Left forelimb (tissue), 1 donor: ENCODE results near the gene EGFL6.
"Not testable (repeated sequence)": the region's sequence is repeated elsewhere in the genome, so short reads cannot be mapped to it uniquely, and the experiment has no call there.

Source experiments
- DNase-seq: peaks from one replicate; pipeline ENCODE4 v3.0.0-alpha.2; 2018; ENCODE audit warnings: low spot score

EGFL6 gene

GRCh38 chrX:13597874-13598273 lies 28.5 kb downstream of the EGFL6 start:
- peak; percentile 65 for DNase-seq

- no peak for DNase-seq
Observed at GRCh38 chrX:13598877-13599276, 29.5 kb downstream of the EGFL6 start.

- no peak for DNase-seq
Observed at GRCh38 chrX:13599491-13599890, 30.1 kb downstream of the EGFL6 start.

- DNase-seq = no peak
Observed at GRCh38 chrX:13605611-13606010, 36.2 kb downstream of the EGFL6 start.

DNA sequence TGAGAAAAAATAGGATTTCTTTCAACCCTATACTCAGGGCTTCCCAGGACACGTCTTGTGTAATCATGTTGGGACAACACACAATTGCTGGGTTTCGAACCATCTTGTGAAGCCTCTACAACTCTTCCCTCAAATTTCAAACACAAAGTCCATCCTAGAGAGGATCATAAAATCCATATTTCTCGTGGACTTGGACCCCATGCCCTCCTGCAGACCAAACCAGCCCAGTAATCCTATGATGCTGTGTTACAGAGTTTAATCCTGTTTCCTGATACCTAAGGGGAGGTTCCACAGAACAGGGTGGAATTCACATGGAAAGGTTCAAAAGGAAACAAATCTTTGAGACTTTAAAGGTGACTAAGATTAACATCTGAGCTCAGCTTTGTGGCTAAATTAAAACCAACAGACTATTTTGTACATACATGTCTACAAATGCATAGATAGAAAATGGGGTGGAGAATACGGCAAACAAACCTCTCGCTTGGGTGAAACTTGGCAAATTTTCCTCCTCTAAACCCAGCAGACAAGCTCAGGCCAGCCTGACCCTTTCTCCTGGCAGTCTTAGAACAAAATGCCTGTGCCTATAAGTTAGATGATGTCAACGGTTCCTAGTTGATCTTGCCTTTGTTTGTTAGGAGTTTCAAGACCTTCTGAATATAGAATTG lies 38.1 kb downstream of the EGFL6 start:
- DNase-seq = no peak

DNA sequence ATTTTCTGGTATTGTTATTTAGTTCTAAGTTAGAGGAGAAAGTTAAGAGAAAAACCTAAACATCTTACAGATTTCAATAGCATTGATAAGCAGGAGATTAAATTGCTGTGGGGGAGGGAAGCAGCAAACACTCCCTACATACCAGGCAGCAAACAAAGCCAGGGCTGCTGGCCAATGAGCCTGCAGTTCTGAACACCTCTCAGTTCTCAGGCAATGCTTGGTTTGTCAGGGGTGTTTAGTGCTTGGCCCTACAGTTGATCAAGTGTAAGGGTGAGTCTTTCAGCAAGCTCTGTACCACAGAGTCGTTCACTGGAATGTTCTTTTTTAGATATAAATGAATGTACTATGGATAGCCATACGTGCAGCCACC lies 38.6 kb downstream of the EGFL6 start:
- DNase-seq = no peak

GRCh38 chrX:13614154-13614553 lies 44.8 kb downstream of the EGFL6 start:
- DNase-seq = no peak

GRCh38 chrX:13620207-13620606 lies 50.8 kb downstream of the EGFL6 start:
- DNase-seq = no peak

DNA sequence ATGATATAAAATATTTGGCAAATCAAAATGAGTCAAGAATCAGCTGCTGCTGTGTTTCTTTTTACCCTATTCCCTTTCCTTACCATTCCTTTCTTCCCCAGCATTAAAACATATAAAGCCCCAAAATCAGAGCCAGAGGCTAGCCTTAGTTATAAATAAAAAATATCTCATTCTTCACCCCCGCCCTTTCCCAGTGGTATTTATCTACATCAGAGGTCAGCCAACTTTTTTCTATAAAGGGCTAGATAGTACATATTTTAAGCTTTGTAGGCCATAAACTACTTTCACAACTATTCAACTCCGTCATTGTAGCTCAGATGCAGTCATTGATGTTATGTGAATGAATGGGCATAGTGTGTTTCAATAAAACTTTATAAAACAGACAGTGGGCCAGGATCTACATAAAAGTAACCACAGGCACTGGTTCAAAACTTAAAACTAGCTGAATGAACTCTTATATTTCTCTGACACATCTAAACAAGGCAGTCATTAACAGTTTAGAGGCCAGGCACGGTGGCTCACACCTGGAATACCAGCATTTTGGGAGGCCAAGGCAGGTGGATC lies 53.1 kb downstream of the EGFL6 start:
- no peak for DNase-seq

GRCh38 chrX:13627306-13627705 lies 57.9 kb downstream of the EGFL6 start:
- DNase-seq = no peak

DNA sequence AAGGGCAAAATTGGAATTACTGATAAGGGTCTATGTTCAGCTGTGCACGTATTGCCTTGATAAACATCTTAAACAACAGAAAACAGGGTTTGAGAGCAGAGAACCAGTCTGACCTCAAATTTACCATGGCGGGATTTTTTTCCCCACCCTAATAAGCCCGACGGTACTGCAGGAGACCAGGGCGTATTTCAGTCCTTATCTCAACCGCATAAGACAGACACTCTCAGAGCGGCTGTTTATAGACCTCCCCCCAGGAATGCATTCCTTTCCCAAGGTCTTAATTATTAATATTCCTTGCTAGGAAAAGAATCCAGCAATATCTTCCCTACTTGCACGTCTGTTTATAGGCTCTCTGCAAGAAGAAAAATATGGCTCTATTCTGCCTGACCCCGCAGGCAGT lies 67.8 kb downstream of the EGFL6 start:
- not testable (repeated sequence) for DNase-seq

GRCh38 chrX:13638021-13638420 lies 68.6 kb downstream of the EGFL6 start:
- no peak for DNase-seq

DNA sequence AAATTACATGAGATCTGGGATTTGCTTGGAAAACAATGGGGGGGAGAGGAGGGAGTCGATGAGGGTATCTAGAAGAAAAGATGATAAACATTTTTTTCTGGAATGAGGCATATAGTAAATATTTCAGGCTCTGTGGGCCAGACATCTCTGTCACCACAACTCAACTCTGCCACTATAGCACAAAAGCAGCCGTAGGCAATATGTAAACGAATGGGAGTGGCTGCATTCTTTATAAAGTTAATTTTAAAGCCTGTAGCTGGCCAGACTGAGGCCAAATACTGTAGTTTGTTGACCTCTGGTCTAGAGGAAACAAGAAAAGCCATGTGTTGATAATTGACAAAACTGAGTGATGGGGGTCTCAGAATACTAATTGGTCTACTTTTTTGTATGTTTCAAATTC lies 69.4 kb downstream of the EGFL6 start:
- DNase-seq = no peak

DNA sequence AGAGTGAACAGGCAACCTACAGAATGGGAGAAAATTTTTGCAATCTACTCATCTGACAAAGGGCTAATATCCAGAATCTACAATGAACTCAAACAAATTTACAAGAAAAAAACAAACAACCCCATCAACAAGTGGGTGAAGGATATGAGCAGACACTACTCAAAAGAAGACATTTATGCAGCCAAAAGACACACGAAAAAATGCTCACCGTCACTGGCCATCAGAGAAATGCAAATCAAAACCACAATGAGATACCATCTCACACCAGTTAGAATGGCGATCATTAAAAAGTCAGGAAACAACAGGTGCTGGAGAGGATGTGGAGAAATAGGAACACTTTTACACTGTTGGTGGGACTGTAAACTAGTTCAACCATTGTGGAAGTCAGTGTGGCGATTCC lies 72.3 kb downstream of the EGFL6 start:
- not testable (repeated sequence) for DNase-seq

GRCh38 chrX:13645464-13646153 lies 76.2 kb downstream of the EGFL6 start:
- no peak for DNase-seq

- DNase-seq = no peak
Observed at GRCh38 chrX:13646154-13646549, 76.8 kb downstream of the EGFL6 start.

GRCh38 chrX:13647709-13648212 lies 78.4 kb downstream of the EGFL6 start:
- DNase-seq = no peak

- not testable (repeated sequence) for DNase-seq
Observed at GRCh38 chrX:13648336-13648735, 78.9 kb downstream of the EGFL6 start.

GRCh38 chrX:13649838-13650237 lies 80.4 kb downstream of the EGFL6 start:
- no peak for DNase-seq

DNA sequence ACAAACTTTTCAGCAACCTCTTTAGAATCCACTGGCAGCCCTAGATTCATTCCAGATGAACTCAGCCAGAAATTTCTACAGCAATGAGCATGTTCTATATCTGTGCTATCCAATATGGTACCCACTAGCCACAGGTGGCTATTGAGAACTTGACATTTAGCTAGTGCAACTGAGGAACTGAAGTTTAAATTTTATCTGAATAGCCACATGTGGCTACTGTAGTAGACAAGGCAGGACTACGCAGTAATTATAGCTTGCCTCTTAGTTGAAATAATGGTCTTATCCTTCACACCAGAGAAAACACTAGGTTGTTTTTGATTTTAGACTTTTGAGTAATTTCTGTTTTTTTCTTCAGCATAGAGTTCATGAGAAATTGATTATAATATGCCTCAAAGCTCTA lies 80.9 kb downstream of the EGFL6 start:
- no peak for DNase-seq

DNA sequence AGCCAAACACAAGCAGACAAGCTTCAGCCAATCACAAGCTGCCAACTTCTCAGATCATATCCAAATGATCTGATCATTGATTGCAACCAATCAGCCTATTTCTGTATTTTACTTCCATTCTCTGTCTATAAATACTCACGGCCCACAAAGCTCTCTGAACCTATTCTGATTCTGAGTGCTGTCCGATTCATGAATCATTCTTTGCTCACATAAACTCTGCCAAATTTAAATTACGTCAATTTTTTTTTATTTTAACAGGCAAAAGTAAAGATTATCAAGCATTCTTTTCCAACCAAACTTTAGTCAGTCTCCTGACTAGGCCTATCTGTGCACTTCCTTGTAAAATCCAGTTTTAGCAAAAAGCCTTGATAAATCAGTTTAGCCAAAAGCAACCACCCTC lies 81.7 kb downstream of the EGFL6 start:
- DNase-seq = no peak

DNA sequence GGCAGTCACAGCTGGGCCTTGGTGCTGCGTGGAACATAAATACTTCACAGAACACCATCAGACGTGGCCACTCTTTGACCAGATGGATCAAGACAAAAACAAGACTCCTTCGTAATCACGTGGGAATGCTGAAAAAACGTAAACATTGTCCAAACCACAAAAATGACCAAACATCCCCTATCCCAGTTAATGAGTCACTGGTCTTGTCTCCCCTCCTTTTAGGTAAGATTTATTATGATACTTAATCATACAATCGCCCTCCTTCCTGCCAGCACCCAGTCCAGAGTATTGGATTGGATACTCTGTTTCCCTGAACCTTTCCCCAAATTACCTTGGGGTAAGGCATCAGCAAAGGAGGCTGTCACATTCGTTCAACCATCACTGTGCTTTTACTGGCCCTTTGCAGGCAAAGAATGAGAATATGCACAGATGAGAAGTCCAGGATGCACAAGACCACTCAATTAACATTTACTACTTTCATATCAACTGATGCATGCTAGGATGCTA lies 82.9 kb downstream of the EGFL6 start:
- no peak for DNase-seq
